22Rv1 (cell line): ENCODE results near the gene FBXL16.

ENCODE experiments used
- H3K27ac ChIP-seq: fragments of 450-650 bp; 2 replicates; pipeline ENCODE4 v1.5.1; 2017
- CTCF ChIP-seq: fragments of 450-650 bp; IDR thresholded peaks from 2 replicates; pipeline ENCODE4 v1.5.1; 2017; ENCODE audit warnings: mild to moderate bottlenecking
- ZFX ChIP-seq: fragments of 450-650 bp; IDR thresholded peaks from 2 replicates; pipeline ENCODE4 v1.6.1; 2017; ENCODE audit warnings: antibody characterized with exemption, borderline replicate concordance

FBXL16 gene

GRCh38 chr16:674214-674881, 31.3 kb downstream of the FBXL16 start:
- H3K27ac ChIP-seq: peak overlapping the region; percentile 82

GRCh38 chr16:673399-673991, 32.1 kb downstream of the FBXL16 start:
- no peak for TF ChIP-seq CTCF
- peak overlapping the region; percentile 82 for H3K27ac ChIP-seq

More at GRCh38 chr16:674214-674881, 31.3 kb downstream of the FBXL16 start:
- TF ChIP-seq ZFX (no peak), CTCF (no peak)

- H3K27ac ChIP-seq: peak overlapping the region; percentile 82
- TF ChIP-seq CTCF: no peak
- no peak for TF ChIP-seq ZFX
These were observed 32.8 kb downstream of the FBXL16 start for GRCh38 chr16:672851-673250.

GRCh38 chr16:672371-672770, 33.2 kb downstream of the FBXL16 start:
- TF ChIP-seq ZFX (no peak), CTCF (no peak)
- H3K27ac ChIP-seq: peak overlapping the region; percentile 82; the same call in 1 of the 2 replicates

GRCh38 chr16:671353-672131, 34.1 kb downstream of the FBXL16 start:
- no peak for TF ChIP-seq ZFX
- no peak for TF ChIP-seq CTCF
- H3K27ac ChIP-seq: no peak overlapping the region

GRCh38 chr16:670485-671352, 34.9 kb downstream of the FBXL16 start:
- no peak overlapping the region for H3K27ac ChIP-seq
- TF ChIP-seq CTCF (no peak), ZFX (no peak)
